KOPT-K1 (cell line): ENCODE results near the gene CLTC.

ENCODE experiments used
- H3K27ac ChIP-seq: fragments of 200-600 bp; sonication (generic); 2 replicates; pipeline ENCODE4 v1.5.1; 2016; ENCODE audit warnings: antibody characterized with exemption, mild to moderate bottlenecking, low read depth, low read length; ENCODE audit not compliant: poor library complexity, severe bottlenecking
- H3K36me3 ChIP-seq: fragments of 200-600 bp; sonication (generic); 2 replicates; pipeline ENCODE4 v1.5.1; 2017; ENCODE audit warnings: antibody characterized with exemption, mild to moderate bottlenecking, low read length, moderate library complexity; ENCODE audit not compliant: insufficient read depth
- H3K9me3 ChIP-seq: fragments of 200-600 bp; sonication (generic); 2 replicates; pipeline ENCODE4 v1.5.1; 2017; ENCODE audit warnings: antibody characterized with exemption, low read length, mild to moderate bottlenecking; ENCODE audit not compliant: insufficient read depth, poor library complexity, severe bottlenecking

CLTC gene

GRCh38 chr17:59684967-59685366 is 65.3 kb downstream of the CLTC start:
- peaks cover 100% of the 10 kb centered on the region for H3K36me3 ChIP-seq
- no peak overlapping the region for H3K27ac ChIP-seq
- H3K9me3 ChIP-seq = no peaks in the 10 kb centered on the region

- Histone ChIP-seq H3K9me3 (no peaks in the 10 kb centered on the region), H3K27ac (no peak overlapping the region), H3K36me3 (peaks cover 100% of the 10 kb centered on the region)
These were observed 68.3 kb downstream of the CLTC start for GRCh38 chr17:59688008-59688407.

GRCh38 chr17:59688496-59688895 is 68.8 kb downstream of the CLTC start:
- Histone ChIP-seq H3K36me3 (peaks cover 100% of the 10 kb centered on the region), H3K27ac (no peak overlapping the region), H3K9me3 (no peaks in the 10 kb centered on the region)

GRCh38 chr17:59693582-59693981 is 73.9 kb downstream of the CLTC start:
- H3K9me3 ChIP-seq = no peaks in the 10 kb centered on the region
- no peak overlapping the region for H3K27ac ChIP-seq
- peaks cover 100% of the 10 kb centered on the region for H3K36me3 ChIP-seq

- H3K36me3 ChIP-seq = peaks cover 100% of the 10 kb centered on the region
- H3K27ac ChIP-seq = no peak overlapping the region
- H3K9me3 ChIP-seq = no peaks in the 10 kb centered on the region
These were observed 74.6 kb downstream of the CLTC start for GRCh38 chr17:59694344-59694743.

- H3K36me3 ChIP-seq = peaks cover 100% of the 10 kb centered on the region
- H3K27ac ChIP-seq = no peak overlapping the region
- no peaks in the 10 kb centered on the region for H3K9me3 ChIP-seq
These were observed 76.4 kb downstream of the CLTC start for GRCh38 chr17:59695945-59696681.

GRCh38 chr17:59696682-59697277 is 77.1 kb downstream of the CLTC start:
- Histone ChIP-seq H3K27ac (no peak overlapping the region), H3K9me3 (no peaks in the 10 kb centered on the region), H3K36me3 (peaks cover 98% of the 10 kb centered on the region)

- Histone ChIP-seq H3K9me3 (no peaks in the 10 kb centered on the region), H3K27ac (no peak overlapping the region), H3K36me3 (peaks cover 98% of the 10 kb centered on the region)
These were observed 78.4 kb downstream of the CLTC start for GRCh38 chr17:59698143-59698542.

- Histone ChIP-seq H3K36me3 (peaks cover 96% of the 10 kb centered on the region), H3K9me3 (no peaks in the 10 kb centered on the region), H3K27ac (no peak overlapping the region)
These were observed 79.5 kb downstream of the CLTC start for GRCh38 chr17:59699218-59699617.

- Histone ChIP-seq H3K27ac (no peak overlapping the region), H3K9me3 (no peaks in the 10 kb centered on the region), H3K36me3 (peaks cover 96% of the 10 kb centered on the region)
These were observed 80.1 kb downstream of the CLTC start for GRCh38 chr17:59699786-59700185.

- Histone ChIP-seq H3K27ac (no peak overlapping the region), H3K9me3 (no peaks in the 10 kb centered on the region), H3K36me3 (peaks cover 77% of the 10 kb centered on the region)
These were observed 82.6 kb downstream of the CLTC start for GRCh38 chr17:59702304-59702703.

- Histone ChIP-seq H3K27ac (peak within 1 kb of the TSS; percentile 78), H3K9me3 (no peaks in the 10 kb centered on the region), H3K36me3 (peaks cover 29% of the 10 kb centered on the region)
These were observed 87.7 kb downstream of the CLTC start, which contains the start of the genes PTRH2 and VMP1 for GRCh38 chr17:59707149-59707970. Gene PTRH2 (minus strand): TSS chr17:59707430. CDS start chr17:59697978, 9,452 bp downstream. Gene VMP1 (plus strand): TSS chr17:59707654. CDS start chr17:59731447, 23,793 bp downstream.

- Histone ChIP-seq H3K9me3 (no peaks in the 10 kb centered on the region), H3K27ac (peak overlapping the region; percentile 78), H3K36me3 (peaks cover 22% of the 10 kb centered on the region)
These were observed 88.3 kb downstream of the CLTC start for GRCh38 chr17:59707971-59708430.

- Histone ChIP-seq H3K36me3 (no peaks in the 10 kb centered on the region), H3K27ac (no peak overlapping the region), H3K9me3 (no peaks in the 10 kb centered on the region)
These were observed 92.2 kb downstream of the CLTC start for GRCh38 chr17:59711936-59712335.

- H3K36me3 ChIP-seq = no peaks in the 10 kb centered on the region
- no peaks in the 10 kb centered on the region for H3K9me3 ChIP-seq
- H3K27ac ChIP-seq = no peak overlapping the region
These were observed 93.2 kb downstream of the CLTC start for GRCh38 chr17:59712862-59713261.
